Panc1 (cell line): ENCODE measurements around the gene ZBTB46.

Experiments
- POLR2AphosphoS5 ChIP-seq: IDR thresholded peaks from 2 replicates; pipeline ENCODE4 v1.6.1; 2012; ENCODE audit warnings: mild to moderate bottlenecking, low read depth, low read length, moderate library complexity
- TCF7L2 ChIP-seq: IDR thresholded peaks from 2 replicates; pipeline ENCODE4 v1.6.1; 2011; ENCODE audit warnings: mild to moderate bottlenecking, low read depth, low read length, inconsistent platforms
- TF ChIP-seq, protein P1 (sequence below): fragments of 450-650 bp; IDR thresholded peaks from 2 replicates; pipeline ENCODE4 v1.5.1; 2017; ENCODE audit warnings: mild to moderate bottlenecking

GRCh38 chr20:63825331-63826118 is 5.5 kb downstream of the ZBTB46 start:
- TF ChIP-seq, protein P1, sequence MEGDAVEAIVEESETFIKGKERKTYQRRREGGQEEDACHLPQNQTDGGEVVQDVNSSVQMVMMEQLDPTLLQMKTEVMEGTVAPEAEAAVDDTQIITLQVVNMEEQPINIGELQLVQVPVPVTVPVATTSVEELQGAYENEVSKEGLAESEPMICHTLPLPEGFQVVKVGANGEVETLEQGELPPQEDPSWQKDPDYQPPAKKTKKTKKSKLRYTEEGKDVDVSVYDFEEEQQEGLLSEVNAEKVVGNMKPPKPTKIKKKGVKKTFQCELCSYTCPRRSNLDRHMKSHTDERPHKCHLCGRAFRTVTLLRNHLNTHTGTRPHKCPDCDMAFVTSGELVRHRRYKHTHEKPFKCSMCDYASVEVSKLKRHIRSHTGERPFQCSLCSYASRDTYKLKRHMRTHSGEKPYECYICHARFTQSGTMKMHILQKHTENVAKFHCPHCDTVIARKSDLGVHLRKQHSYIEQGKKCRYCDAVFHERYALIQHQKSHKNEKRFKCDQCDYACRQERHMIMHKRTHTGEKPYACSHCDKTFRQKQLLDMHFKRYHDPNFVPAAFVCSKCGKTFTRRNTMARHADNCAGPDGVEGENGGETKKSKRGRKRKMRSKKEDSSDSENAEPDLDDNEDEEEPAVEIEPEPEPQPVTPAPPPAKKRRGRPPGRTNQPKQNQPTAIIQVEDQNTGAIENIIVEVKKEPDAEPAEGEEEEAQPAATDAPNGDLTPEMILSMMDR = no peak
- TF ChIP-seq POLR2AphosphoS5 (no peak), TCF7L2 (no peak)
